ENCODE data around the gene TXNDC12. TPM values are rescaled to one million over a fixed set of nuclear protein-coding genes. Genes with fewer than 3 reads are reported as not detected.

TXNDC12 gene
- total and polyA plus RNA-seq, 9 of the 15 experiments (the other 6 are each of a cell fraction or from before 2014, with no cell fraction given): 17.0 to 60.8 (median 37.8) TPM

DNA sequence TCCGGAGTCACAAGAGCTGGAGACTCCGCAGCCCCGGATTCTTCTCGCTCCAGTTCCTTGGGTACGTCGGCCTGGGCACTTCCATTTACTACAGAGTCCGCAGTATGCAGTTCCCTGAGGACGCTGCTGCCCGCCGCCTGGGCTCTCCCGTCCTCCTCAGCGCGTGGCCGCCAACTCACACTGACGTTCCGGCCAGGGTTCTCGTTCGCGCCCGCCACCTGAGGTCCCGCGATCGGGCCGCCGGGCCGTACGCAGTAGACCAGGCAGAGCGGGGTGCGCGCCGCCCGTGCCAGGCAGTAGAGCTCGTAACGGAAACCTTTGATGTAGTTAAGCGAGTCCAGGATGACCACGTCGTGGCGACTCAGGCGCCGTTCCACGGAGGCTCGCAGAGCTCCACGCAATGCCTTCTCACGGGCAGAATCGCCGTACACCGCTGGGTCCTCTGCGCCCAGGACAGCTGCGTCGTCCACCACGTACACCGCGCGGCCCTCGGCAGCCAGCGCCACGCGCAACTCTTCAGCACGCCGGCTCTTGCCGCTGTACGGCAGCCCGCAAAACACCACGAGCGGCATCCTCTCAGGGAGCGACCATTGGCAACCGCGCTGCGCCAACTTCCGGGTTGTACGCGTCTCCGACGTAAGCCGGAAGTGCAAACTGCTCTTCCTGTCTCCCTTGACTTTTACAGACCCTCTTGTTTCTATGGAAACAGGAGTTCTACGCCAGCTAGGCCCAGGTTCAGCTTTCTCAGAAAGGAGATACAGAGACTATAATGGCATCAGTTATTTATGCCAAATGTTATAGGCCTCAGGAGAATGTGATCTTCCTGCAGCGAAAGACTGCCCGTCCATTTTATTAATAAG lies 21.6 kb downstream of the TXNDC12 start, which contains the start of gene KTI12 (continued):
- no peak for TF ChIP-seq MYBL2 (IDR thresholded peaks at IDR 0.05; ENCODE audit: low read depth)
- no peak for TF ChIP-seq MYBL2 (CRISPR knock-in tag; IDR thresholded peaks at IDR 0.05; ENCODE audit: borderline replicate concordance)
- no peak for TF ChIP-seq LARP7 (IDR thresholded peaks at IDR 0.05)
- peak in 1 of 2 experiments; percentile 58; a peak in 1 of 4 replicates for TF ChIP-seq ARNT (IDR thresholded peaks at IDR 0.05)
- TF ChIP-seq EP400 (IDR thresholded peaks at IDR 0.05): peak; percentile 93
- no peak for TF ChIP-seq IFI16 (CRISPR knock-in tag; IDR thresholded peaks at IDR 0.05)
- 0 out of 2 replicates have a peak, but pooled peaks have one; percentile 49 for TF ChIP-seq ZNF431 (CRISPR knock-in tag; IDR thresholded peaks at IDR 0.05)
- 0 out of 2 replicates have a peak, but pooled peaks have one; percentile 71 for TF ChIP-seq PURB (CRISPR knock-in tag; IDR thresholded peaks at IDR 0.05; ENCODE audit: low read depth)
- peak; percentile 94 for TF ChIP-seq RBFOX2 (IDR thresholded peaks at IDR 0.05; ENCODE audit: low read depth, low read length)
- TF ChIP-seq BRD4 (IDR thresholded peaks at IDR 0.05): peak; percentile 53
- TF ChIP-seq SAFB2 (IDR thresholded peaks at IDR 0.05; ENCODE audit: borderline replicate concordance, low read depth, low read length, severe bottlenecking): no peak
- peak in 1 of 2 experiments; percentile 86; a peak in 3 of 4 replicates for TF ChIP-seq ETV6 (IDR thresholded peaks at IDR 0.05; ENCODE audit: borderline replicate concordance in 1 of 2, low read depth in 2 of 2, low read length in 1 of 2)
- TF ChIP-seq ETV6 (CRISPR knock-in tag; IDR thresholded peaks at IDR 0.05; ENCODE audit: borderline replicate concordance): peak; percentile 55; the same call in 1 of the 2 replicates
- TF ChIP-seq CHD2 (IDR thresholded peaks at IDR 0.05; ENCODE audit: low read depth, low read length): peak; percentile 74
- TF ChIP-seq HNRNPL (IDR thresholded peaks at IDR 0.05; ENCODE audit: low read depth, low read length): peak; percentile 63; the same call in 1 of the 2 replicates
- TF ChIP-seq ZNF232 (CRISPR knock-in tag; IDR thresholded peaks at IDR 0.05): peak; percentile 81; the same call in 1 of the 2 replicates
- no peak for TF ChIP-seq MTA2 (IDR thresholded peaks at IDR 0.05; ENCODE audit: low read depth)
- peak; percentile 79 for TF ChIP-seq GTF2E2 (tag; IDR thresholded peaks at IDR 0.05)
- peak; percentile 30; the same call in 1 of the 2 replicates for TF ChIP-seq NCOA1 (IDR thresholded peaks at IDR 0.05; ENCODE audit: low read depth)
- no peak for TF ChIP-seq PPARD (CRISPR knock-in tag; IDR thresholded peaks at IDR 0.05)
- peak; percentile 53; the same call in 1 of the 2 replicates for TF ChIP-seq PKNOX1 (IDR thresholded peaks at IDR 0.05)
- no peak for TF ChIP-seq ZNF398 (CRISPR knock-in tag; IDR thresholded peaks at IDR 0.05)
- peak; percentile 91 for TF ChIP-seq POLR2G (IDR thresholded peaks at IDR 0.05; ENCODE audit: low read depth, low read length)
- TF ChIP-seq CBFB (CRISPR knock-in tag; IDR thresholded peaks at IDR 0.05): peak; percentile 85; the same call in 1 of the 2 replicates
- peak; percentile 63; the same call in 1 of the 2 replicates for TF ChIP-seq TCF7L2 (IDR thresholded peaks at IDR 0.05; ENCODE audit: low read depth, low read length)
- peak; percentile 53; the same call in 1 of the 2 replicates for TF ChIP-seq DIDO1 (tag; IDR thresholded peaks at IDR 0.05; ENCODE audit: low read depth)
- TF ChIP-seq NR3C1 (CRISPR knock-in tag; IDR thresholded peaks at IDR 0.05): no peak
- no peak for TF ChIP-seq SP2 (IDR thresholded peaks at IDR 0.05; ENCODE audit: extremely low read depth, low read depth, low read length, poor library complexity, severe bottlenecking)
